Coronary artery (tissue), 2 donors: ENCODE results near the gene FAM43B.
"Not testable (repeated sequence)": the region's sequence is repeated elsewhere in the genome, so short reads cannot be mapped to it uniquely, and the experiment has no call there.

Experiments used
- DNase-seq: peaks from one replicate; pipeline ENCODE4 v3.0.0-alpha.2; 2017; ENCODE audit warnings: low spot score
- H3K27ac ChIP-seq, 2 donors: fragments of 200-600 bp; sonication (generic); one replicate each; pipeline ENCODE4 v1.5.1; 2016 to 2019
- H3K4me3 ChIP-seq: fragments of 200-600 bp; sonication (generic); 2 replicates; pipeline ENCODE4 v1.5.1; 2016; ENCODE audit warnings: mild to moderate bottlenecking, moderate library complexity
- CTCF ChIP-seq: fragments of 200-600 bp; sonication (generic); IDR thresholded peaks from one replicate; pipeline ENCODE4 v1.5.1; 2019; ENCODE audit warnings: antibody characterized with exemption

FAM43B gene

GRCh38 chr1:20551945-20552727, at the start of gene FAM43B:
Gene FAM43B, plus strand, starts transcription at chr1:20552573. Its CDS starts 401 bp downstream, at chr1:20552974.
- Histone ChIP-seq H3K4me3 (peak within 1 kb of the TSS; percentile 72), H3K27ac (peak within 1 kb of the TSS in 1 of 2 donors; percentile 80)
- no peak for TF ChIP-seq CTCF
- no peak for DNase-seq

GRCh38 chr1:20505488-20505887, 46.9 kb upstream of the FAM43B start:
- Histone ChIP-seq H3K4me3 (no peak overlapping the region), H3K27ac (no peak overlapping the region)
- DNase-seq = no peak
- no peak for TF ChIP-seq CTCF

GRCh38 chr1:20507248-20507563, 45.2 kb upstream of the FAM43B start:
- Histone ChIP-seq H3K27ac (peak overlapping the region; percentile 58 to 87), H3K4me3 (peak overlapping the region; percentile 91)
- no peak for DNase-seq
- no peak for TF ChIP-seq CTCF

- DNase-seq = peak; percentile 95
- Histone ChIP-seq H3K4me3 (peak within 1 kb of the TSS; percentile 91), H3K27ac (peak within 1 kb of the TSS; percentile 58 to 87)
- no peak for TF ChIP-seq CTCF
Observed at GRCh38 chr1:20507564-20508410, 44.6 kb upstream of the FAM43B start, which contains the start of gene MUL1. Gene MUL1, minus strand, starts transcription at chr1:20508151. Its CDS starts 127 bp downstream, at chr1:20508024.

GRCh38 chr1:20508411-20508771, 44.0 kb upstream of the FAM43B start:
- DNase-seq = no peak
- peak overlapping the region; percentile 58 to 87 for H3K27ac ChIP-seq
- no peak for TF ChIP-seq CTCF
- H3K4me3 ChIP-seq = peak overlapping the region; percentile 91

GRCh38 chr1:20511518-20512428, 40.6 kb upstream of the FAM43B start:
- DNase-seq = no peak
- TF ChIP-seq CTCF = no peak

GRCh38 chr1:20519609-20520262, 32.6 kb upstream of the FAM43B start:
- not testable (repeated sequence) for H3K4me3 ChIP-seq, H3K27ac ChIP-seq, DNase-seq

More at GRCh38 chr1:20511518-20512428, 40.6 kb upstream of the FAM43B start:
- no peak overlapping the region for H3K27ac ChIP-seq
- H3K4me3 ChIP-seq = no peak overlapping the region
